Activated naive CD4-positive, alpha-beta T cell treated with Interleukin-2 at 50 U/mL for 16 hours (primary cell): ENCODE data around the gene BICC1.

Source experiments
- DNase-seq: peaks from one replicate; pipeline ENCODE4 v3.0.0-alpha.2; 2020

The BICC1 gene

DNA sequence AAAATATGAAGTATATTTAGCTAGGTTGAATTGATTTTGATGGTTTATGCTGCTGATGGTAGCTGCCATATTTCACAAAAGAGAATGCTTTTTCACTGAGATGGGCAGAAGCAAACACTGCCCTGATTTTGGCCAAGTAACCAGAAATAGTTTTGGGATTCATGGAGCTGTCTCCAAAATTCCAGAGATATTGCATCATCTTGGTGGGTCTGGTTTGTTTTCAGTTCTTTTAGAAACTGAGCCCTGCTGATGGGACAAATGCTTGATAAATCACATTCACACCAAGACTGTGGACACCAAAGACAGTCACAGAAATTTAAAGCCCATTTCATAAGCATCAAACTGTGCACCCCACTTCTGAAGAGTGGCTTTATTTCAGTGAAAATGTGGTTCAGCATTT, 140.5 kb downstream of the BICC1 start:
- no peak for DNase-seq

DNA sequence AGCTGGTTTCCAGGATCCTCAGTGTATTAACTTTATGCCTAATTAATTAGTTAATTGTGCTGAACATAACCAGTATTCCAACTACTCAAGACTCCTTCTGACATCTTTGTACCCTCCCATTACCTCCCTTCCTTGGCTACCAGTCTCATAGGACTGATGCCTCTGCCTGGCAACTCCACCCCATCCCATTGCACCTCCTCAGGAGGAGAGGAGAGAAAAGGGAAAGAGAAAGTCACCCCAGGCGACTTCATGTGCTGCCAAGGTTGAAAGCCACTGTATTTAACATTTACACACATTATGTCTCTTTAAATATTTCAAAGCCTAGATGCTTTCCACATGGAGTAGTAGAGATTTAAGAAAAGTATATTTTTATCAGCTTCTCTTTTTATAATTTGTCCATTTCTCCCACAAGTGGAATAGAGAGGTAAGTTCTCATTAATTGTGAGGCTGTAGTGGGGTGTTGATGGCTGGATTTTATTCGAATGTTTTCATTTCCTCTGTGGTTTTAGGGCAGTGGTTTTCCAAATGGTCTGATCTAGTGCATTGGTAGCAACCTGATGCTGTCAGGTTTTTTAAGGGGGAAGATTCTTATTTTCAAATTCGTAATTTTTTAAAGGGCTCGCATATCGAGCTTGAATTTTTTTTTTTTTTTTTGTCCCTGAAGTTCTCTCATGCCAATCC, 148.0 kb downstream of the BICC1 start:
- DNase-seq: no peak

- no peak for DNase-seq
These were observed 148.7 kb downstream of the BICC1 start for GRCh38 chr10:58661336-58661735.

DNA sequence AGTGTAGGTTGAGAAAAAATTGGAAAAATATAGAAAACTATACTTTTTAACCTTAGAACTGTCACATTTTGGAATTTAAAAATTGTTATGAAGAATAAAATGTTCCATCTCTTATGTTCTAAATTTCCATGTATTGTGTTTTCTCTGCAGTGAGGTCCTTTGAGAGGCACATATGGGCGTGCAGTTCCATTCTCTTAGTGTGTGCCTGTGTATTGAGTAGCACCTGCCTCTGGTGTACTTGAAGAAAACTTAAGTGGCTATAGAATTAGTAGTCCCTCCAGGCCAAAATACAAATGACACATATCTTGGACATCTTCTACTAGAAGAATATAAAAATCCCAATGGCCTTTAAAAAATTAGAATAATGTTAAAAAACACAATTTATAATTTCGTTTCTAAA, 149.2 kb downstream of the BICC1 start:
- no peak for DNase-seq

DNA sequence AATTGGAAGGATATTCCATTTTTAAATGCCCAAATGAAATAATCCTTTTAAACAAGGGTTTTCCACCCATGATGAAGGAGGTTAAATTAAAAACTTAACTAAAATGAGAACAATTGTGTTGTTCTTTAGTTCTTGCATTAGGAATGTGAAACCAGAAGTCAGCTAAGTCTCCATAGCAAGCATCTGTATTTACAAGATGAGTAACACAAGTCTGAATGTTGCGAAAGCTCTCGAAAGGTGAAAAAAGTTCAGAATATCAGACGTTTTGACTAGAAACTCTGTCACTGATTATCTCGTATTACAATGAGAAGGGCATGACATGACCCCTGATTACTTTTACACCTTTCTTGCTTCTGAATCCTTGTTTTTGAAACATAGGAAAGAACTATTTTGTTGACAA, 149.6 kb downstream of the BICC1 start:
- DNase-seq: no peak

- no peak for DNase-seq
These were observed 152.7 kb downstream of the BICC1 start for GRCh38 chr10:58665361-58665760.

- no peak for DNase-seq
These were observed 153.4 kb downstream of the BICC1 start for GRCh38 chr10:58666024-58666423.

DNA sequence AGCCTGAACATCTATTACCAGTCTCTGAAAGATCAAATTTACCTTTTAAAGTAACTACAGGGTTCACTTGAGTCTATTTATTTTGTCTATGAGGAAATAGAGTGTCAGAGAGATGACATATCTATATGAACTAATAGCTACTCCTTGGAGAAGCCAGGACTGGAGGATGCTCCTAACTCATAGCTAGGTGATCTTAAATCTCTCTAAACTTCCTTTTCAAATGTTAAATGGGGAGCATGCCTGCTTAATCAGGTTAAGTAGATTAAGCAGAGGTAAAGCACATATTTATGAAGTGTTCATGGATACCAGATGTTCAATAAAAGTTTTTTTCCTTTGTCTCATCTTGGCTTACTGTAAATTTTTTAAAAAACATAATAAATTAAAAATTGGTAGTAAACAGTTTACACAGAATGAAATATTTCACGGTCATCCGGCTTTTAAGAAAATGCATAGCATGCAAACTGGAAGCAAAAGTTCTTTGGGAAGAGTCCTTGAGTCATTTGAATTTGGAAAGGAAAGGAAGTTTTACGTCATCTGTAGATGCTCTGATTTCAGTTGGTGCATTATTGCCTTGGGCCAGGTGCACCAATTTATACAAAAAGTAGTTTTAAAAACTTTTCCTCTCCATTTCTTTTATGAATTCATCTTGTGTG, 155.1 kb downstream of the BICC1 start:
- DNase-seq: no peak

- DNase-seq: no peak
These were observed 160.2 kb downstream of the BICC1 start for GRCh38 chr10:58672845-58673244.

DNA sequence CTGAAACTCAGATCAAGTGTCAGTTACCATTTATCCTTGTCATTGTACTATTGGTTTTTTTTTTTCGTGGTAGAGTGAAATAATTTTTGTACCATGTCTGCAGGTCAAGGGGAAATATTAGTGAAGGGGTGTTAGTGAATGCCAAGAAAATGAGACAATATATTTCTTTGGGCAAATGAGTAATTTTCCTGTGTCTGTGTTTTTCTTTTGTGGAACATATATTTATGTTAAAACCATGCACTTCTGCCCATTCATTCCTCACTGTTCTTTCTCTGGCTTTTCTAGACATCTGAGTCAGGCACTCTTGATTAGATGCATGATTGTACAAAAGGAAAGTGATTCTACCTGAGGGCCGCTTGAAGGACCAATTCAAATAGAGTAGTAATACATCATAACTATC, 161.6 kb downstream of the BICC1 start:
- DNase-seq: no peak

GRCh38 chr10:58675321-58675720, 162.6 kb downstream of the BICC1 start:
- no peak for DNase-seq

DNA sequence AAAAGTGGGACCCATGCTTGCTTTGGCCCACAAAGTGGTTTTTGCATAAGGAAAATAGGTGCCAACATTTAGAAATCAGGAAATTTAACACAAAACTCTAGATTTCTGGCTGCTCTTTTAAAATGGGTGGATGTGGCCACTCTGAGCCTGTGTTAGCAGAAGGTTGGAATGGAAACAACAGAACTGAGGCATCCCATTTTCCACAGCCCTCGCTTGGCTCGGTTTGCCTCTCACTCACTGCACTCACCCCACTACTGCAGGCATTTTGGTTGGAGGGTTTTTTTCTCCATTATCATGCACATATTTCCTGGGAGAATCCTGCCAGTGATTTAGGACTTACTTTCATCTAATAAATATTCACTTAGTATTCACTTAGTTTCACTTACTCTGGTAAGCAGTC, 178.9 kb downstream of the BICC1 start:
- DNase-seq: no peak

DNA sequence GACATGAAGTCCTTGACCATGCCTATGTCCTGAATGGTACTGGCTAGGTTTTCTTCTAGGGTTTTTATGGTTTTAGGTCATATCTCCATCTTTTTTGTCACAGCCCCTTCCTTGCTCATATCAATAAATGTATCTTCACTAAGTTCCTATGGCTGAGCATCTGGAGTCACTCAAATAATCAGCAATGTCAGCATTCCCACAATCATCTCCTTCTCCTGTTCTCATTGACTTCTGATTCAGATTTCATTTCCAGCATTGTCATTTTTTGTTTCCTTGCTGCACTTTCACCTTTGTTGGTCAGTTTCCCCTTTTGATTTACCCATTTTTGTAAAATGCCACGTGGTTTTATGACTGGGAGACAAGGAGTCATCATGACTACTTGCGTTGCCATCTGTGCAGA, 181.2 kb downstream of the BICC1 start:
- no peak for DNase-seq

GRCh38 chr10:58695022-58695421, 182.3 kb downstream of the BICC1 start:
- DNase-seq: no peak

- DNase-seq: no peak
These were observed 184.1 kb downstream of the BICC1 start for GRCh38 chr10:58696736-58697135.

DNA sequence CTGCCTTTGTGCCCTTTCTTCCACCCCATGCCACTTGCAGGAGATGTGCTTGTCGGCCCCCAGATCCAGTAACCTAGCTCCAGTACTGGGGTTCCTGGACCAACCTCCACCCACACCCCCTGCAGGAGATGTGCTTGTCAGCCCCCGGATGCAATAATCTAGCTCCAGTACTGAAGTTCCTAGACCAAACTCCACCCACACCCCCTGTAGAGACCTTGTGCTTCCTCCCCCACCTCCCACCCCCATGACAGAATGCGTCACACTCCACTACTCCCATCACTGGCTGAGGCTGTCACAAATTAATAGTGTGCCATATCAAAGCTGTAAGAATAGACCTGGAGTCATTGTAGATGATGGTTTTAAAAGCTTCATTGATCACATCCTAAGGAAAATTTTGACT, 185.0 kb downstream of the BICC1 start:
- no peak for DNase-seq

- DNase-seq: no peak
These were observed 186.2 kb downstream of the BICC1 start for GRCh38 chr10:58698777-58699356.

GRCh38 chr10:58700591-58700990, 187.9 kb downstream of the BICC1 start:
- DNase-seq: no peak

GRCh38 chr10:58701405-58702135, 188.9 kb downstream of the BICC1 start:
- no peak for DNase-seq

DNA sequence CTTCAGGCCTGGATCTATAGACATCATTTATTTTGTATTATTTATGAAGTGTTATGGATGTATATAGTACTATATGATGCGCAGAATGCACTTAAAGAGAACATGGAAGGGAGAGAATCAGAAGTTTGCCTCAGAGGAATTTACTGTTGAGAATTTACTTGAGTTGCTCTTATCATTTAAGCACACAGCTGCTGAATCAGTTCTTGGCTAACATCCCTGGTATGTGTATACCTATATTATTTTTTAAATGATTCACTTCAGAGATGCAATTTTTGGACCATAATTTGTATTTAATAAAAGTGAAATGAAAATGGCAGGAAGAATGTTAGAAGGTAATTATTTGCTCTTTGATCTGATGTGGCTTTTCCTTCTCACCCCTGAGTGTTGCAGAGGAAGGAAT, 191.6 kb downstream of the BICC1 start:
- no peak for DNase-seq

DNA sequence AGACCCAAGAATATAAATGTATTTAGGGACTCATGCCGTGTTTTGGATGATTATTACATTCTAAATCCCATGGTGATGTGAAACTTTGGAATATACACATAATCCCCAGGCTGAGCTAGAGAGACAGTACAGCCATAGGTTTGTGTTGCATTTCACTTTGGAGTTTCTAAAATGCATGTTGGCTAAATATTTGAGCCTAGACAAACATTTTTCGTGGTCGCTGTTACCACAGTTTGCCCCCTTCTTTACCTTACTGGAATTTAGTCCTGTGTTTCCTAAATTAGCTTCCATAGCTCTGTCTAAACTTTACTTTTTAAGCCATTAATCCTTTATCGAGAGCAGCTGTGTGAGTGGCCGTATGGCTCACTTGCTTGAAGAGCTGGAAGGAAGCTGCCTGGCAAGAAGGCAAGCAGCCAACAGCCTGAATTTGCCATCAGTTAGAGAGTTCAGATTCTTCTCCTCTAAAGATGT, 192.0 kb downstream of the BICC1 start:
- DNase-seq: no peak

DNA sequence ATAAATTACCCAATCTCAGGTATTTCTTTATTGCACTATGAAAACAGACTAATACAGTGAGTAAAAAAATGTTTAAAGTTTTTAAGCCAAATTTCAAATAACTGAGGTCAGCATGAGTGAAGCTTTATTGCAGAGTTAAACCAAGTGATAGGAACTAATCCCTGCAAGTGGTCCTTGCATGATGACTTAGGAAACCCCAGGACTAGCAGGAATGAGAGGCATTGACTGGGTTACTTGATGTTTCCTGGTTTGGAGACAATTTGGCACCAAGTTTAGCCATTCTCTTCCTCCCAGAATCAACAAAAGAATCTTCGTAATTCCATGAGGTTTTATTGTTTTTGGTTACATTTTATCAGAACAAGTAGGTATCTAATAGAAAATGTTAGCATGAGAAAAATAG, 194.2 kb downstream of the BICC1 start:
- DNase-seq: no peak

DNA sequence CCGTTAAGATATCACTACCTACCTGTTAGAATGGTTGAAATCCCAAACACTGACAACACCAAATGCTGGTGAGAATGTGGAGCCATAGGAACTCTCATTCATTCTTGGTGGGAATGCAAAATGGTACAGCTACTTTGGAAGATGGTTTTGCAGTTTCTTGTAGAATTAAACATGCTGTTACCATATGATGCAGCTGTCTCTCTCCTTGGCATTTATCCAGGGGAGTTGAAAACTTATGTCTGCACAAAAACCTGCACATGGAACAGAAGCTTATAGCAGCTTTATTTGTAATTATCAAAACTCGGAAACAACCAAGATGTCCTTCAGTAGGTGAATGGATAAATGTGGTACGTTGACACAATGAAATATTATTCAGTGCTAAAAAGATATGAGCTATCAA, 199.5 kb downstream of the BICC1 start:
- no peak for DNase-seq

- DNase-seq: no peak
These were observed 200.3 kb downstream of the BICC1 start for GRCh38 chr10:58712982-58713381.
